ENCODE results near the gene RXFP4. TPM values are rescaled to one million over a fixed set of nuclear protein-coding genes. Genes with fewer than 3 reads are reported as not detected.

Gene RXFP4
- total RNA-seq, 1 donor from 2014 or later: not detected

- no peak for TF ChIP-seq CTCF (IDR thresholded peaks at IDR 0.05; ENCODE audit: insufficient read depth, low read length, poor library complexity, severe bottlenecking)
- H3K27me3 ChIP-seq (ENCODE audit: control insufficient read depth, insufficient read depth, low read length): no peaks in the 10 kb centered on the region
- no peak overlapping the region for H3K4me3 ChIP-seq (ENCODE audit: low read depth, low read length)
- DNase-seq (ENCODE audit: low read depth): no peak
- H3K36me3 ChIP-seq (ENCODE audit: control insufficient read depth, insufficient read depth, low read length): peaks cover 3% of the 10 kb centered on the region
Observed at GRCh38 chr1:155947292-155947691, 5.9 kb downstream of the RXFP4 start.

- Histone ChIP-seq H3K27me3 (ENCODE audit: control insufficient read depth, insufficient read depth, low read length) (no peaks in the 10 kb centered on the region), H3K36me3 (ENCODE audit: control insufficient read depth, insufficient read depth, low read length) (peaks cover 3% of the 10 kb centered on the region), H3K4me3 (ENCODE audit: low read depth, low read length) (no peak overlapping the region)
- DNase-seq (ENCODE audit: low read depth): no peak
- TF ChIP-seq CTCF (IDR thresholded peaks at IDR 0.05; ENCODE audit: insufficient read depth, low read length, poor library complexity, severe bottlenecking): no peak
Observed at GRCh38 chr1:155947741-155948140, 6.3 kb downstream of the RXFP4 start.

- no peak for DNase-seq (ENCODE audit: low read depth)
- Histone ChIP-seq H3K27me3 (ENCODE audit: control insufficient read depth, insufficient read depth, low read length) (no peaks in the 10 kb centered on the region), H3K36me3 (ENCODE audit: control insufficient read depth, insufficient read depth, low read length) (peaks cover 5% of the 10 kb centered on the region), H3K4me3 (ENCODE audit: low read depth, low read length) (no peak overlapping the region)
- TF ChIP-seq CTCF (IDR thresholded peaks at IDR 0.05; ENCODE audit: insufficient read depth, low read length, poor library complexity, severe bottlenecking): no peak
Observed at GRCh38 chr1:155950829-155951228, 9.4 kb downstream of the RXFP4 start.

GRCh38 chr1:155951753-155952504, 10.5 kb downstream of the RXFP4 start:
- no peak for TF ChIP-seq CTCF (IDR thresholded peaks at IDR 0.05; ENCODE audit: insufficient read depth, low read length, poor library complexity, severe bottlenecking)
- no peak for DNase-seq (ENCODE audit: low read depth)
- Histone ChIP-seq H3K4me3 (ENCODE audit: low read depth, low read length) (no peak overlapping the region), H3K36me3 (ENCODE audit: control insufficient read depth, insufficient read depth, low read length) (peaks cover 5% of the 10 kb centered on the region), H3K27me3 (ENCODE audit: control insufficient read depth, insufficient read depth, low read length) (no peaks in the 10 kb centered on the region)

- Histone ChIP-seq H3K36me3 (ENCODE audit: control insufficient read depth, insufficient read depth, low read length) (peaks cover 5% of the 10 kb centered on the region), H3K4me3 (ENCODE audit: low read depth, low read length) (no peak overlapping the region), H3K27me3 (ENCODE audit: control insufficient read depth, insufficient read depth, low read length) (no peaks in the 10 kb centered on the region)
- TF ChIP-seq CTCF (IDR thresholded peaks at IDR 0.05; ENCODE audit: insufficient read depth, low read length, poor library complexity, severe bottlenecking): no peak
- no peak for DNase-seq (ENCODE audit: low read depth)
Observed at GRCh38 chr1:155952505-155952890, 11.1 kb downstream of the RXFP4 start.

- H3K4me3 ChIP-seq (ENCODE audit: low read depth, low read length): no peak overlapping the region
- no peak for TF ChIP-seq CTCF (IDR thresholded peaks at IDR 0.05; ENCODE audit: insufficient read depth, low read length, poor library complexity, severe bottlenecking)
- peaks cover 5% of the 10 kb centered on the region for H3K36me3 ChIP-seq (ENCODE audit: control insufficient read depth, insufficient read depth, low read length)
- H3K27me3 ChIP-seq (ENCODE audit: control insufficient read depth, insufficient read depth, low read length): no peaks in the 10 kb centered on the region
- DNase-seq (ENCODE audit: low read depth): no peak
Observed at GRCh38 chr1:155954645-155955044, 13.2 kb downstream of the RXFP4 start.
